ENCODE data around the gene CRYAA. TPM values are rescaled to one million over a fixed set of nuclear protein-coding genes. Genes with fewer than 3 reads are reported as not detected.
"Not testable (repeated sequence)": the region's sequence is repeated elsewhere in the genome, so short reads cannot be mapped to it uniquely, and the experiment has no call there.

CRYAA gene
- total and polyA plus RNA-seq, 7 experiments from 2014 or later = not detected

DNA sequence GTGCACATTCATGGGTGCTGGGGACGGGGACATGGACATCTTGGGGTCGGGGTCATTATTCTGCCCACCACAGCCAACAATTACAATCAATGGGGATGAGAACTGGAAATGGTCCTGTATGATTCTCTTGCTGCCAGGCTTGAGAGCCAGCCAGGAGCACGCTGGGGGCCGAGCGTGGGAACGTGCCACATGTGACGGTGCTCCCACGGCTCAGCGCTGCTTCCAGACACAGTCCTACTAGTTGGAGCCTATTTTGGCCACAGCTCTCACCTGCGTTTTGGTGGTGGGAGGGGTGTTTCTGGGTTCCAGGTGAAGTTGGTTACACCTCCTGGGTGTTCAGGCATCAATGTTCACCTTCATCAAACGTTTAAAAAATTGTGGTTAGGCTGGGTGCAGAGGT is 19.5 kb upstream of the CRYAA start:
- intact Hi-C loops (cut with micrococcal nuclease); H3K4me3 Mint-ChIP-seq; H3K4me1 Mint-ChIP-seq; DNase-seq; H3K9me3 ChIP-seq (ENCODE audit: control insufficient read depth in 2 of 3, low read length in 3 of 3); H3K36me3 ChIP-seq (ENCODE audit: control insufficient read depth in 2 of 3, insufficient read depth in 3 of 3, low read length in 3 of 3); H3K27ac Mint-ChIP-seq; H3K27me3 ChIP-seq (ENCODE audit: control insufficient read depth in 2 of 2, insufficient read depth in 2 of 2, low read length in 2 of 2); H3K36me3 Mint-ChIP-seq; CTCF ChIA-PET; POLR2A ChIA-PET; H3K27ac ChIP-seq (ENCODE audit: low read depth, low read length); H3K4me3 ChIP-seq (ENCODE audit: low read length); ATAC-seq; H3K4me1 ChIP-seq (ENCODE audit: control insufficient read depth in 2 of 2, insufficient read depth in 2 of 2, low read length in 2 of 2); H3K27me3 Mint-ChIP-seq; H3K9me3 Mint-ChIP-seq: not testable (repeated sequence)

DNA sequence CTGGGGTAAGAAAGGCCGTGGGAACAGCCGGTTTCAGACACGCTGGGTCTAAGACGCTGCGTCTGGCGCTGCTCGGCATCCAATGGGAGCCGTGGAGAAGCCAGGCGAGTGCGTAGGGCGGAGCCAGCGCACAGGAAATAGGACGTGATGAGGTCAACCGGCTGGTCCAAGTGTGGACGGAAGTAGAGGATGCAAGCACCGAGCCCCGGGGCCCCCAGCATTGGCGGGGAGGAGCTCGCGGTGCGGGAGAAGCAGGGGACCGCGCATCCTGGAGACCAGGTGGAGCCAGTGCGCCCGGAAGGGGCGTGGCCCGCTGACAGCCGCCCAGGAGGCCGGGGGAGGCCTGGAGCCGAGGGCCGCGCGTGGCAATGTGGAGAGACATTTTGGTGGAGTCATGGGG is 15.2 kb upstream of the CRYAA start:
- H3K9me3 Mint-ChIP-seq; CTCF ChIA-PET; H3K27me3 ChIP-seq (ENCODE audit: control insufficient read depth in 2 of 2, insufficient read depth in 2 of 2, low read length in 2 of 2); H3K4me3 Mint-ChIP-seq; H3K4me1 ChIP-seq (ENCODE audit: control insufficient read depth in 2 of 2, insufficient read depth in 2 of 2, low read length in 2 of 2); POLR2A ChIA-PET; H3K27me3 Mint-ChIP-seq; DNase-seq; H3K9me3 ChIP-seq (ENCODE audit: control insufficient read depth in 2 of 3, low read length in 3 of 3); ATAC-seq; intact Hi-C loops (cut with micrococcal nuclease); H3K36me3 Mint-ChIP-seq; H3K27ac Mint-ChIP-seq; H3K4me3 ChIP-seq (ENCODE audit: low read length); H3K36me3 ChIP-seq (ENCODE audit: control insufficient read depth in 2 of 3, insufficient read depth in 3 of 3, low read length in 3 of 3); H3K27ac ChIP-seq (ENCODE audit: low read depth, low read length); H3K4me1 Mint-ChIP-seq: not testable (repeated sequence)

DNA sequence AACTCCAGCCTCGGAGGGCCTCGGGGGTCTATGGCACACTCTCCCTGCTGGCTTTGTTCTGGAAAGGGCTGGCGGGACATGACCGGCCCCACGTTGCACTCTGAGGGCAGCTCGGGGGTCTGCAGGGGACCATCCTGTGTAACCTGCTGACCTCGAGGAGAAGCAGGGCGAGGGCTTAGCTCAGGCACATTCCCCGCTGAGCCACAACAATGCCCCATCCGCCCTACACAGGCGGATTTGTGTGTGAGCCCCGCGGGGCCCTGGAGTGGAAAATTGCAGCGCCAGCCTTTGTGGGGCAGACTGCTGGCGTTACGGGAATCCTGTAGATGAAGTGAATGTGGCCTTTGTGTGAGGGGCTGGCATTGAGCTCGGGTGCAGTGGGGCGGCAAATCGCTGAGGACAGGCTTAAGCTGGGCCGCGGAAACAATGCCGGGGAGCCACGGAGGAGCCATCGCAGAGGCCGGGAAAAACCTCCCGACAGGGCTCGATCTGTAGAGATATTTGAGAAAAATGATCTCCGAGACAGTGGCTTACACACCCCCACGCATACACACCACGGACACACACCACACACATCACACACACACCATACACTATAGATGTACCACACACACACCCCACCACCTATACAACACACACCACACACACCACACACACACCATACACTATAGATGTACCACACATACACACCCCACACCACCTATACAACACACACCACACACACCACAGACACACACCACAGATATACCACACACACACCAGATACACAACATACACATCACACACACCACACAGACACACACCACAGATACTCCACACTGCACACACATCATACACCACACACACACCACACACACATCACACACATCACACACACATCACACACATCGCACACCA is 9.3 kb upstream of the CRYAA start:
- H3K4me1 Mint-ChIP-seq; H3K27ac Mint-ChIP-seq; POLR2A ChIA-PET; H3K4me1 ChIP-seq (ENCODE audit: control insufficient read depth in 2 of 2, insufficient read depth in 2 of 2, low read length in 2 of 2); H3K4me3 ChIP-seq (ENCODE audit: low read length); H3K9me3 ChIP-seq (ENCODE audit: control insufficient read depth in 2 of 3, low read length in 3 of 3); DNase-seq; H3K9me3 Mint-ChIP-seq; H3K36me3 Mint-ChIP-seq; ATAC-seq; H3K36me3 ChIP-seq (ENCODE audit: control insufficient read depth in 2 of 3, insufficient read depth in 3 of 3, low read length in 3 of 3); intact Hi-C loops (cut with micrococcal nuclease); H3K4me3 Mint-ChIP-seq; H3K27ac ChIP-seq (ENCODE audit: low read depth, low read length); H3K27me3 Mint-ChIP-seq; H3K27me3 ChIP-seq (ENCODE audit: control insufficient read depth in 2 of 2, insufficient read depth in 2 of 2, low read length in 2 of 2); CTCF ChIA-PET: not testable (repeated sequence)

DNA sequence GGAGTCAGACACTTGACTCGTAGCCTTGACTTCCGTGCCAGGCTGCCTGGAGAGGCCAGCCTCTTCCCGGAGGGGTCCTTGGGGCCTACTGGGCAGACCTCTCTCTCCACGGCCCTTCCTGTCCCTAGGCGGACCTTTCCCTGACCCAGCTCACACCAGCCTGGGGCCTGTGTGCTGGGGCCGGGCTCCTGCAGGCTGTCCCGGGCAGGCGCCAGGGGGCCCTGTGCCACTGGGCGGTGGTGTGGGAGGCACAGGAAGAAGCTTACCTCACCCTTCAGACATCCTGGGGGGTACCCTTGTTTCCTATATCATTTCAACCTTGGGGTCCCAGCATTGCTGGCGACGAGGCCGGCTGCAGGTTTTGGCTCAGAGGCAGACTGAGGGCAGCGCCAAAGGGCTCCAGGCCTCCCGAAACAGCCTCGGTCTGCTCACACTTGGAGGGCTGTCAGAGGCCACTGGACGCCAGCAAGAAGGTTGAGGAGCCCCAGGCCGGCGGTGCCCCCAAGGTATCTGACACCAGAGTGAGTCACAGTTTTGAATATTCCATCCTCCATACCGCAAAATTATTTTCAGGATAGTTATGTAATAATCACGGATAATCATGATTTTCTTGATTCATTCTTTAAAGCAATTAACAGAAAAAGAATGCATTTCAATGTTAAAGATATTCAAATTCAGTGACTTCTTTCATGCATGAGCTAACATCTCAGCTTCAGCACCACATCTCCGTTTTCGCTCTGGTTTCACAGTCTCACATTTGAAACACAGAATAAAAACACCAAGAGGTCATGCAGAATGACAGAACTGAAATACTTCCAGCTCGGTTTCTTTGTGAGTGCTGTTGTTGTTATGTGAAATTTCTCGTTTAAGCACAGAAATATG is 6.7 kb upstream of the CRYAA start:
- DNase-seq; H3K36me3 ChIP-seq (ENCODE audit: control insufficient read depth in 2 of 3, insufficient read depth in 3 of 3, low read length in 3 of 3); H3K27ac ChIP-seq (ENCODE audit: low read depth, low read length); H3K9me3 ChIP-seq (ENCODE audit: control insufficient read depth in 2 of 3, low read length in 3 of 3); H3K4me3 Mint-ChIP-seq; POLR2A ChIA-PET; CTCF ChIA-PET; intact Hi-C loops (cut with micrococcal nuclease); ATAC-seq; H3K4me1 Mint-ChIP-seq; H3K27me3 Mint-ChIP-seq; H3K9me3 Mint-ChIP-seq; H3K27me3 ChIP-seq (ENCODE audit: control insufficient read depth in 2 of 2, insufficient read depth in 2 of 2, low read length in 2 of 2); H3K4me1 ChIP-seq (ENCODE audit: control insufficient read depth in 2 of 2, insufficient read depth in 2 of 2, low read length in 2 of 2); H3K27ac Mint-ChIP-seq; H3K36me3 Mint-ChIP-seq; H3K4me3 ChIP-seq (ENCODE audit: low read length): not testable (repeated sequence)

DNA sequence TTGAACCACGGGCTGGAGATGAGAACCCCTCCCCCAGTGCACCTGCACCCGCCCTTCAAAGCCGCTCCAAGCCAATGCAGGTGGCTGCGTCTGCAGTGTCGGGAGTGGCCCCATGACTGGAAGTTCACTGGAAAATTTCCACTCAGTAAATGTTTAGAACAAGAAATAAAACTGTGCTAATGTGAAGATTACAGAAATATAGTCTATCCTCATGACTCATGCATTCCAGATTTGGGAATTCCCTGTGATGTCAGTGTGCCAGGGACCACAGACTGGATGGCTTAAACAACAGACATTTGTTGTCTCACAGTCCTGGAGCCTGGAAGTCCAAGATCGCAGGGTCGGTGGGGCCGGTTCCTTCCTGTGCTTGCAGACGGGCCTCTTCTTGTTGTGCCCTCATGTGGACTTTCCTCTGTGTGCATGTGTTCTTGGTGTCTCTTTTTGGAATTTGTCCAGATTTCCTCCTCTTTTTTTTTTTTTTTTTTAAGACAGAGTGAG is 6.1 kb upstream of the CRYAA start:
- H3K4me3 ChIP-seq (ENCODE audit: low read length); POLR2A ChIA-PET; H3K27me3 Mint-ChIP-seq; H3K27ac ChIP-seq (ENCODE audit: low read depth, low read length); H3K36me3 Mint-ChIP-seq; H3K9me3 ChIP-seq (ENCODE audit: control insufficient read depth in 2 of 3, low read length in 3 of 3); intact Hi-C loops (cut with micrococcal nuclease); H3K4me1 ChIP-seq (ENCODE audit: control insufficient read depth in 2 of 2, insufficient read depth in 2 of 2, low read length in 2 of 2); H3K27me3 ChIP-seq (ENCODE audit: control insufficient read depth in 2 of 2, insufficient read depth in 2 of 2, low read length in 2 of 2); H3K4me3 Mint-ChIP-seq; H3K9me3 Mint-ChIP-seq; DNase-seq; H3K27ac Mint-ChIP-seq; ATAC-seq; CTCF ChIA-PET; H3K4me1 Mint-ChIP-seq; H3K36me3 ChIP-seq (ENCODE audit: control insufficient read depth in 2 of 3, insufficient read depth in 3 of 3, low read length in 3 of 3): not testable (repeated sequence)

DNA sequence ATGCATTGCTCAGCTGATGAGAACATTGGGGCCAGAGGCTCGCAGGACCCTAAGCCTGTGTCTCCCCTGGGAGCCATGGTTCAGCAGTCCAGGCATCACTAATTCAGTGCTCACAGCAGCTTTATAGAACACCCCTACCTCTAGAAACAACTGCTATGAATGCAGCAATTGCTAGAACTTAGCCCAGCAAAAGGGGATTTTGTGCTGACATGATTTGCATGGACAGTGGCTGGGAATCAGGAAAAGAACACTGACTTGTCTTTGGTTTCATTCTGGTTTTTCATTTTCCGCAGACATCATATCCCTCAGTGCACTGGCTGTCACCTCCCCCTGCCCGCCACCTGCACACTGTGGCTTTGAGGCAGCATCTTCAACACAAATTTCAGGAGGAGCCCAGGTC is 4.0 kb upstream of the CRYAA start:
- H3K9me3 Mint-ChIP-seq; H3K4me3 ChIP-seq (ENCODE audit: low read length); H3K36me3 Mint-ChIP-seq; H3K36me3 ChIP-seq (ENCODE audit: control insufficient read depth in 2 of 3, insufficient read depth in 3 of 3, low read length in 3 of 3); H3K4me1 Mint-ChIP-seq; intact Hi-C loops (cut with micrococcal nuclease); H3K27me3 Mint-ChIP-seq; DNase-seq; H3K27ac ChIP-seq (ENCODE audit: low read depth, low read length); H3K27ac Mint-ChIP-seq; POLR2A ChIA-PET; H3K4me1 ChIP-seq (ENCODE audit: control insufficient read depth in 2 of 2, insufficient read depth in 2 of 2, low read length in 2 of 2); CTCF ChIA-PET; ATAC-seq; H3K9me3 ChIP-seq (ENCODE audit: control insufficient read depth in 2 of 3, low read length in 3 of 3); H3K27me3 ChIP-seq (ENCODE audit: control insufficient read depth in 2 of 2, insufficient read depth in 2 of 2, low read length in 2 of 2); H3K4me3 Mint-ChIP-seq: not testable (repeated sequence)

DNA sequence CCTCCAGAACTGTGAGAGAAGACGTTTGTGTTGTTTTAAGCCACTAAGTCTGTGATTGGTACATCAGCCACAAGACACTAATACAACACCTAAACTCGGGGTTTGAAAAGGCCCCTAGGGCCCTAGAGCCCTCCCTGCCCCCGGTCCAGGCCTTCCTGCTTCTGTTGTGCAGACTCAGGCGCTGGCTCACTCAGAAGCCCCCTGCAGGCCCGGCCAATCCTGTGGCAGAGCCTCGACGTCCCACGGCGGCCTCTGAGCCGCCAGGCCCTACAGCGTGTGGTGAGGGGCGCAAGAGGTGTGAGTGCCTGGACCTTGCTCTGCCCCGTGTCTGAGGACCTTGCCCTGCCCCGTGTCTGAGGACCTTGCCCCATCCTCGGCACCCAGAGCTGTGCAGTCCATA is 3.1 kb upstream of the CRYAA start:
- H3K4me1 Mint-ChIP-seq; DNase-seq; H3K36me3 ChIP-seq (ENCODE audit: control insufficient read depth in 2 of 3, insufficient read depth in 3 of 3, low read length in 3 of 3); H3K36me3 Mint-ChIP-seq; H3K27me3 Mint-ChIP-seq; H3K9me3 ChIP-seq (ENCODE audit: control insufficient read depth in 2 of 3, low read length in 3 of 3); POLR2A ChIA-PET; H3K9me3 Mint-ChIP-seq; CTCF ChIA-PET; H3K4me3 Mint-ChIP-seq; H3K27ac ChIP-seq (ENCODE audit: low read depth, low read length); H3K27me3 ChIP-seq (ENCODE audit: control insufficient read depth in 2 of 2, insufficient read depth in 2 of 2, low read length in 2 of 2); H3K27ac Mint-ChIP-seq; ATAC-seq; H3K4me1 ChIP-seq (ENCODE audit: control insufficient read depth in 2 of 2, insufficient read depth in 2 of 2, low read length in 2 of 2); H3K4me3 ChIP-seq (ENCODE audit: low read length); intact Hi-C loops (cut with micrococcal nuclease): not testable (repeated sequence)
